SK-N-SH (cell line): Measurements from ENCODE around the gene DNAH1.

ENCODE experiments used
- EP300 ChIP-seq, 2 experiments: IDR thresholded peaks; 2 replicates each; pipeline versions ENCODE4 v1.4.0 to v1.6.1; 2012; ENCODE audit warnings: borderline replicate concordance in 1 of 2, low read depth in 1 of 2, low read length in 1 of 2
- EZH2phosphoT487 ChIP-seq: fragments of 200-600 bp; sonication (generic); IDR thresholded peaks from 2 replicates; pipeline ENCODE4 v1.6.1; 2017; ENCODE audit warnings: low read depth, mixed run types, mild to moderate bottlenecking, antibody characterized with exemption, moderate library complexity, borderline replicate concordance
- FOXJ3 ChIP-seq: sonication (generic); formaldehyde crosslinking; IDR thresholded peaks from 2 replicates; pipeline ENCODE4 v1.5.1; 2020; ENCODE audit warnings: mild to moderate bottlenecking, missing genetic modification reagents
- GABPA ChIP-seq: IDR thresholded peaks from 2 replicates; pipeline ENCODE4 v1.4.0; 2012; ENCODE audit warnings: low read depth, mild to moderate bottlenecking
- GATA2 ChIP-seq: sonication (generic); formaldehyde crosslinking; IDR thresholded peaks from 2 replicates; pipeline ENCODE4 v1.5.0; 2020; ENCODE audit warnings: mild to moderate bottlenecking, missing genetic modification reagents
- POLR2AphosphoS5 ChIP-seq: IDR thresholded peaks from 2 replicates; pipeline ENCODE4 v1.6.1; 2012; ENCODE audit warnings: low read depth, low read length
- RAD21 ChIP-seq: IDR thresholded peaks from 2 replicates; pipeline ENCODE4 v1.6.1; 2012; ENCODE audit warnings: mild to moderate bottlenecking, low read length
- TF ChIP-seq, protein P1 (sequence below): fragments of 200-600 bp; sonication (generic); IDR thresholded peaks from 2 replicates; pipeline ENCODE4 v1.6.1; 2017; ENCODE audit warnings: antibody characterized with exemption, mild to moderate bottlenecking, moderate library complexity
- TF ChIP-seq, protein P2 (sequence below): IDR thresholded peaks from 2 replicates; pipeline ENCODE4 v1.4.0; 2012; ENCODE audit warnings: low read depth, borderline replicate concordance
- TF ChIP-seq, protein P3 (sequence below): IDR thresholded peaks from 2 replicates; pipeline ENCODE4 v1.6.1; 2012; ENCODE audit warnings: mild to moderate bottlenecking, low read depth, low read length, moderate library complexity

DNA sequence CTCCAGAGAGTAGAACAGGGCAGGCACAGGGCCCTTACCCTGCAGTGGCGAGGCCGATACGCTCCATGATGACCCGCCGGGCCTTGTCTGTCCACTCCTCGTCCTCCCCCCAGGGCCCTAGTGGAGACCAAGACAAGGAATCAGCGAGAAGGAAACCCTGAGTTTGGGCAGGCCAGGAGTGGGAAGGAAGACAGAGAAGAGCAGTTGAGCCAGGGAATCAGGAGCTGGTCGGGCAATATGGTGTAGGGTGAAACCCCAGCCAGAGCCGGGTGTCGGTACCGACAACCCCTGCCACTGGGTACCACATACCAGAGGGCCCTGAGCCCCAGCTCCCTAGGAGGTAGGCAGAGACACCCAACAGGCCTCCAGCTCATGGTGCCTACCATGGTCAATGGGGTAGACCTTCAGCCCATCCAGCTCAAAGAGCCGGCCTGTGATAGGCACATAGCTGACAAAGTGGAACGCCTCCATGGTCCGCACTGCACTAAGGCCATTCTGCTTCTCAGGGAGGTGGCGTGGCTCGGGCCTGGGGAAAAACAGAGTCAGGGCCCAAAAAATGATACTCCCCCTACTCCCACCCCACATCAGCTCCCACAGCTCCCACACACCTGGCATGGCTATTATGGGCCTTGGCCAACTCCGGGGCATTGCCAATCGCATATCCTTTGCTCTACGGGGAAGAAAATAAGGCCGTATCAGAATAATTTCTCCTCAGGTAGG is 90.8 kb downstream of the DNAH1 start:
- no peak for TF ChIP-seq GATA2 (CRISPR knock-in tag)
- TF ChIP-seq, protein P1, sequence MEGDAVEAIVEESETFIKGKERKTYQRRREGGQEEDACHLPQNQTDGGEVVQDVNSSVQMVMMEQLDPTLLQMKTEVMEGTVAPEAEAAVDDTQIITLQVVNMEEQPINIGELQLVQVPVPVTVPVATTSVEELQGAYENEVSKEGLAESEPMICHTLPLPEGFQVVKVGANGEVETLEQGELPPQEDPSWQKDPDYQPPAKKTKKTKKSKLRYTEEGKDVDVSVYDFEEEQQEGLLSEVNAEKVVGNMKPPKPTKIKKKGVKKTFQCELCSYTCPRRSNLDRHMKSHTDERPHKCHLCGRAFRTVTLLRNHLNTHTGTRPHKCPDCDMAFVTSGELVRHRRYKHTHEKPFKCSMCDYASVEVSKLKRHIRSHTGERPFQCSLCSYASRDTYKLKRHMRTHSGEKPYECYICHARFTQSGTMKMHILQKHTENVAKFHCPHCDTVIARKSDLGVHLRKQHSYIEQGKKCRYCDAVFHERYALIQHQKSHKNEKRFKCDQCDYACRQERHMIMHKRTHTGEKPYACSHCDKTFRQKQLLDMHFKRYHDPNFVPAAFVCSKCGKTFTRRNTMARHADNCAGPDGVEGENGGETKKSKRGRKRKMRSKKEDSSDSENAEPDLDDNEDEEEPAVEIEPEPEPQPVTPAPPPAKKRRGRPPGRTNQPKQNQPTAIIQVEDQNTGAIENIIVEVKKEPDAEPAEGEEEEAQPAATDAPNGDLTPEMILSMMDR: no peak
- no peak for TF ChIP-seq POLR2AphosphoS5
- no peak for TF ChIP-seq EP300 (IDR thresholded peaks at IDR 0.05; ENCODE audit: borderline replicate concordance in 1 of 2, low read depth in 1 of 2, low read length in 1 of 2)
- no peak for TF ChIP-seq EZH2phosphoT487
- TF ChIP-seq, protein P2, sequence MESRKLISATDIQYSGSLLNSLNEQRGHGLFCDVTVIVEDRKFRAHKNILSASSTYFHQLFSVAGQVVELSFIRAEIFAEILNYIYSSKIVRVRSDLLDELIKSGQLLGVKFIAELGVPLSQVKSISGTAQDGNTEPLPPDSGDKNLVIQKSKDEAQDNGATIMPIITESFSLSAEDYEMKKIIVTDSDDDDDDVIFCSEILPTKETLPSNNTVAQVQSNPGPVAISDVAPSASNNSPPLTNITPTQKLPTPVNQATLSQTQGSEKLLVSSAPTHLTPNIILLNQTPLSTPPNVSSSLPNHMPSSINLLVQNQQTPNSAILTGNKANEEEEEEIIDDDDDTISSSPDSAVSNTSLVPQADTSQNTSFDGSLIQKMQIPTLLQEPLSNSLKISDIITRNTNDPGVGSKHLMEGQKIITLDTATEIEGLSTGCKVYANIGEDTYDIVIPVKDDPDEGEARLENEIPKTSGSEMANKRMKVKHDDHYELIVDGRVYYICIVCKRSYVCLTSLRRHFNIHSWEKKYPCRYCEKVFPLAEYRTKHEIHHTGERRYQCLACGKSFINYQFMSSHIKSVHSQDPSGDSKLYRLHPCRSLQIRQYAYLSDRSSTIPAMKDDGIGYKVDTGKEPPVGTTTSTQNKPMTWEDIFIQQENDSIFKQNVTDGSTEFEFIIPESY: no peak
- TF ChIP-seq RAD21: no peak
- no peak for TF ChIP-seq GABPA
- TF ChIP-seq FOXJ3: no peak
- TF ChIP-seq, protein P3, sequence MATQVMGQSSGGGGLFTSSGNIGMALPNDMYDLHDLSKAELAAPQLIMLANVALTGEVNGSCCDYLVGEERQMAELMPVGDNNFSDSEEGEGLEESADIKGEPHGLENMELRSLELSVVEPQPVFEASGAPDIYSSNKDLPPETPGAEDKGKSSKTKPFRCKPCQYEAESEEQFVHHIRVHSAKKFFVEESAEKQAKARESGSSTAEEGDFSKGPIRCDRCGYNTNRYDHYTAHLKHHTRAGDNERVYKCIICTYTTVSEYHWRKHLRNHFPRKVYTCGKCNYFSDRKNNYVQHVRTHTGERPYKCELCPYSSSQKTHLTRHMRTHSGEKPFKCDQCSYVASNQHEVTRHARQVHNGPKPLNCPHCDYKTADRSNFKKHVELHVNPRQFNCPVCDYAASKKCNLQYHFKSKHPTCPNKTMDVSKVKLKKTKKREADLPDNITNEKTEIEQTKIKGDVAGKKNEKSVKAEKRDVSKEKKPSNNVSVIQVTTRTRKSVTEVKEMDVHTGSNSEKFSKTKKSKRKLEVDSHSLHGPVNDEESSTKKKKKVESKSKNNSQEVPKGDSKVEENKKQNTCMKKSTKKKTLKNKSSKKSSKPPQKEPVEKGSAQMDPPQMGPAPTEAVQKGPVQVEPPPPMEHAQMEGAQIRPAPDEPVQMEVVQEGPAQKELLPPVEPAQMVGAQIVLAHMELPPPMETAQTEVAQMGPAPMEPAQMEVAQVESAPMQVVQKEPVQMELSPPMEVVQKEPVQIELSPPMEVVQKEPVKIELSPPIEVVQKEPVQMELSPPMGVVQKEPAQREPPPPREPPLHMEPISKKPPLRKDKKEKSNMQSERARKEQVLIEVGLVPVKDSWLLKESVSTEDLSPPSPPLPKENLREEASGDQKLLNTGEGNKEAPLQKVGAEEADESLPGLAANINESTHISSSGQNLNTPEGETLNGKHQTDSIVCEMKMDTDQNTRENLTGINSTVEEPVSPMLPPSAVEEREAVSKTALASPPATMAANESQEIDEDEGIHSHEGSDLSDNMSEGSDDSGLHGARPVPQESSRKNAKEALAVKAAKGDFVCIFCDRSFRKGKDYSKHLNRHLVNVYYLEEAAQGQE: no peak
